GM12892 (cell line): ENCODE data around the gene KCTD7.

Experiments
- POLR2A ChIP-seq: IDR thresholded peaks from 2 replicates; pipeline ENCODE4 v1.6.1; 2011; ENCODE audit warnings: low read depth, low read length, control low read depth
- POLR2AphosphoS5 ChIP-seq: IDR thresholded peaks from 2 replicates; pipeline ENCODE4 v1.6.1; 2011; ENCODE audit warnings: low read depth, low read length, control low read depth

DNA sequence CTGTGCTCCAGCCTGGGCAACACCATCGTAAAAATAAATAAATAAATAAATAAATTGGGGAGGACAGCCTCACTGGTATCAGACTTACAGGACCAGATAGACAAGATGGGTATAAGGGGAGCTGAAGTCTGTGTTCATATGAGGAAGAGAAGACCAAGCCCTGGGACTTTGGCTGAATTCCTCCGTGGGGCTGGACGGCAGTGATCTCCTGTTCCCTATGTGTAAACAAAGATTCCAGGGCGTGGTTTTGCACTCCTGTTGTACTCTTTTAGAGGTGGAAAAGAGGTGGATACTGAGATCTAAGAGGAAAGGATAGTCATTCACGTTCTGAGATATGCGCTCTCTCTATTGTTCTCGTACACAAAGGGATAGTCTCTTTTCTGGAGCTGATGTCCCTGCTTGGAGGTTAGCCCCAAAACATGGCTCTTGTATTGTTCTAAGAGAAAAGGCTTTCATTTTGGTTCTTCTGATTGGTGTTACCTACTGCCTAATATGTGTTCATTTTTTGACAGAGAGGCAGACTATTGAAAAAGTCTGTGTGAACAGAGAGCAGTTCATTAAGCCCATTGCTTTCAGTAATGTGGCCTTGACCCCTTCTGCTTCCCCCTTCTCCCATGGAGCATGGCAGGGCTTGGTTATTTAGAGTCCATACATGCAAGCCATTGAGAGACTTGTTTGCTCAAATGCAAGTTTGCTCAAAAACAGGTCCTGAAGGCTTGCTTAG, 12.3 kb downstream of the KCTD7 start:
- TF ChIP-seq POLR2AphosphoS5 (no peak), POLR2A (no peak)
